ENCODE data around the gene IFT80.

DNA sequence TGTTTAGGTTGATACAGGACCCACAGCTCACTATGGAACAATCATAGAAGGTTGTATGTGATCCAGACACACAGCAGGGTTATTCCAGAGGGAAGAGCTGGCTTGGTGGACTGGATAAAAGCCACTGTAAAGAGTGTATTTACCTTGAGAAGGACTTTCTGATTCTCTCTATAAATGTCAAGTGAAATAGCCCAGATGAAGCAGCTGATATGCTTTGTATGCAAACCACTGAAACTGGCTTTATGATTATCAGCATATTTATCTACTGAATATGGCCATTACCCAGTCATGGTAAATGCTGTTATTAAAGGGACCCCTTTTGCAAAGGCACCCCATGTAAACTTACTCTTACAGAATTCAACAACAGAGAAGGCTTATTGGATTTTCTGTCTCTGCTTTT is 145.7 kb downstream of the IFT80 start:
- TF ChIP-seq, protein P1, sequence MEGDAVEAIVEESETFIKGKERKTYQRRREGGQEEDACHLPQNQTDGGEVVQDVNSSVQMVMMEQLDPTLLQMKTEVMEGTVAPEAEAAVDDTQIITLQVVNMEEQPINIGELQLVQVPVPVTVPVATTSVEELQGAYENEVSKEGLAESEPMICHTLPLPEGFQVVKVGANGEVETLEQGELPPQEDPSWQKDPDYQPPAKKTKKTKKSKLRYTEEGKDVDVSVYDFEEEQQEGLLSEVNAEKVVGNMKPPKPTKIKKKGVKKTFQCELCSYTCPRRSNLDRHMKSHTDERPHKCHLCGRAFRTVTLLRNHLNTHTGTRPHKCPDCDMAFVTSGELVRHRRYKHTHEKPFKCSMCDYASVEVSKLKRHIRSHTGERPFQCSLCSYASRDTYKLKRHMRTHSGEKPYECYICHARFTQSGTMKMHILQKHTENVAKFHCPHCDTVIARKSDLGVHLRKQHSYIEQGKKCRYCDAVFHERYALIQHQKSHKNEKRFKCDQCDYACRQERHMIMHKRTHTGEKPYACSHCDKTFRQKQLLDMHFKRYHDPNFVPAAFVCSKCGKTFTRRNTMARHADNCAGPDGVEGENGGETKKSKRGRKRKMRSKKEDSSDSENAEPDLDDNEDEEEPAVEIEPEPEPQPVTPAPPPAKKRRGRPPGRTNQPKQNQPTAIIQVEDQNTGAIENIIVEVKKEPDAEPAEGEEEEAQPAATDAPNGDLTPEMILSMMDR (IDR thresholded peaks at IDR 0.05) = no peak
- TF ChIP-seq POLR2A (IDR thresholded peaks at IDR 0.05) = no peak

Measured in Peyer's patch (tissue), 4 donors.